NB4 (cell line): ENCODE results near the gene MEF2A.

Source experiments
- POLR2A ChIP-seq: IDR thresholded peaks from 2 replicates; pipeline ENCODE4 v1.6.1; 2011; ENCODE audit warnings: mild to moderate bottlenecking; ENCODE audit not compliant: insufficient read length; ENCODE audit errors: extremely low read depth
- TF ChIP-seq, protein P1 (sequence below): IDR thresholded peaks from one replicate; pipeline ENCODE4 v1.5.1; 2012; ENCODE audit warnings: low read depth, low read length
- TF ChIP-seq, protein P2 (sequence below): IDR thresholded peaks from 2 replicates; pipeline ENCODE4 v1.6.1; 2011; ENCODE audit warnings: low read depth, low read length

DNA sequence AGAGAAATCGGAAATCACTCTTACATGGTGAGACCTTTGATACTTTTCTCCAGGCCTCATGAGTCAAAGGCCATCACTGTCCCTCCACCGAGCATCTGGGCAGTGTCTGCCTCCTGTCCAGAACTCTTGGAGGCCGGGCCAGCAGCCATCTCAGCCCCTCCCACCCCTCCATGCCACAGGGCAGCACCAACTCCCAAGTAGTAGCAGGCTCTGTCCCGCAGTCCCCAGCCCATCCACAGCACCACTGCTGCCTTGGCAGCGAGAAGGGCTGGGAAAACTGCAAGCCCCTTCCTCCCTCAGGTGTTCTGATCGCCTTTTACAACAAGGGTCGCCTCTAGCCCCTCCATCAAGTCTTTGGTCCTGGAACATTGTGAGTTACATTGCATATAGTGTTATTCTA lies 161.9 kb downstream of the MEF2A start:
- no peak for TF ChIP-seq POLR2A
- TF ChIP-seq, protein P1, sequence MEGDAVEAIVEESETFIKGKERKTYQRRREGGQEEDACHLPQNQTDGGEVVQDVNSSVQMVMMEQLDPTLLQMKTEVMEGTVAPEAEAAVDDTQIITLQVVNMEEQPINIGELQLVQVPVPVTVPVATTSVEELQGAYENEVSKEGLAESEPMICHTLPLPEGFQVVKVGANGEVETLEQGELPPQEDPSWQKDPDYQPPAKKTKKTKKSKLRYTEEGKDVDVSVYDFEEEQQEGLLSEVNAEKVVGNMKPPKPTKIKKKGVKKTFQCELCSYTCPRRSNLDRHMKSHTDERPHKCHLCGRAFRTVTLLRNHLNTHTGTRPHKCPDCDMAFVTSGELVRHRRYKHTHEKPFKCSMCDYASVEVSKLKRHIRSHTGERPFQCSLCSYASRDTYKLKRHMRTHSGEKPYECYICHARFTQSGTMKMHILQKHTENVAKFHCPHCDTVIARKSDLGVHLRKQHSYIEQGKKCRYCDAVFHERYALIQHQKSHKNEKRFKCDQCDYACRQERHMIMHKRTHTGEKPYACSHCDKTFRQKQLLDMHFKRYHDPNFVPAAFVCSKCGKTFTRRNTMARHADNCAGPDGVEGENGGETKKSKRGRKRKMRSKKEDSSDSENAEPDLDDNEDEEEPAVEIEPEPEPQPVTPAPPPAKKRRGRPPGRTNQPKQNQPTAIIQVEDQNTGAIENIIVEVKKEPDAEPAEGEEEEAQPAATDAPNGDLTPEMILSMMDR = no peak
- TF ChIP-seq, protein P2, sequence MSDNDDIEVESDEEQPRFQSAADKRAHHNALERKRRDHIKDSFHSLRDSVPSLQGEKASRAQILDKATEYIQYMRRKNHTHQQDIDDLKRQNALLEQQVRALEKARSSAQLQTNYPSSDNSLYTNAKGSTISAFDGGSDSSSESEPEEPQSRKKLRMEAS = no peak
